ENCODE results near the gene SEZ6.

The SEZ6 gene

DNA sequence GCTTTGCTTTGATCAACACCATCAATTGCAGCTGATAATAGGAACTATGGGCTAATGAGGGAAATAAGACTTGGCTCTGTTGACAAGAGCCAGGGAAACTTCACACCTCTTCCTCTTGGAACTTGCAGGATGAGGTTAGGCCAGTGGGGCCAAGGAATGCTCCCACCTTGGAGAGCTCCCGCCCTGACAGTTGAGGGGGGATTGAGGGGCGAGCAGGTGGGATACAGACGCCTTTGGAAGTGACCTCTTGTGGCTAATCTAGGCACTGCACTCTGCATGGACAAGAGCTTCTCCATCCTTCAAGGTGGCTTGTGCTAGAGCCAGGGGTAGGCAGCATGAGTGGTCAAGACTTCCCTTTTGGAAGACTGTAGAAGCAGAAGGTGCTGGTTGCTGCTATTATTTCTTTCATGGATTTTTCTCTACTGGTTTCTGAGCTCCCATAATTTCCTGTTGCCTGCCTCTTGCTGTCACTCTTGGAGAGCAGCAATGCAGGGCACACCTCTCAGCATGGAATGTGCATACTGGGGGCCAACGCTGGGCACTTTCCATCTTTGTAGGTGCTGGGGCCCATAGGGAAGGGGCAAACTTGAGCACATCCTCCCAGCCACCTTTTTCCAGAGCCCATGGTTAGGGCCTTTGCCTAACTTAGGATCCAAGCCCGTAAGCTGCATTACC is 52.3 kb downstream of the SEZ6 start:
- peak; percentile 17 for DNase-seq (ENCODE audit: low read depth)

DNA sequence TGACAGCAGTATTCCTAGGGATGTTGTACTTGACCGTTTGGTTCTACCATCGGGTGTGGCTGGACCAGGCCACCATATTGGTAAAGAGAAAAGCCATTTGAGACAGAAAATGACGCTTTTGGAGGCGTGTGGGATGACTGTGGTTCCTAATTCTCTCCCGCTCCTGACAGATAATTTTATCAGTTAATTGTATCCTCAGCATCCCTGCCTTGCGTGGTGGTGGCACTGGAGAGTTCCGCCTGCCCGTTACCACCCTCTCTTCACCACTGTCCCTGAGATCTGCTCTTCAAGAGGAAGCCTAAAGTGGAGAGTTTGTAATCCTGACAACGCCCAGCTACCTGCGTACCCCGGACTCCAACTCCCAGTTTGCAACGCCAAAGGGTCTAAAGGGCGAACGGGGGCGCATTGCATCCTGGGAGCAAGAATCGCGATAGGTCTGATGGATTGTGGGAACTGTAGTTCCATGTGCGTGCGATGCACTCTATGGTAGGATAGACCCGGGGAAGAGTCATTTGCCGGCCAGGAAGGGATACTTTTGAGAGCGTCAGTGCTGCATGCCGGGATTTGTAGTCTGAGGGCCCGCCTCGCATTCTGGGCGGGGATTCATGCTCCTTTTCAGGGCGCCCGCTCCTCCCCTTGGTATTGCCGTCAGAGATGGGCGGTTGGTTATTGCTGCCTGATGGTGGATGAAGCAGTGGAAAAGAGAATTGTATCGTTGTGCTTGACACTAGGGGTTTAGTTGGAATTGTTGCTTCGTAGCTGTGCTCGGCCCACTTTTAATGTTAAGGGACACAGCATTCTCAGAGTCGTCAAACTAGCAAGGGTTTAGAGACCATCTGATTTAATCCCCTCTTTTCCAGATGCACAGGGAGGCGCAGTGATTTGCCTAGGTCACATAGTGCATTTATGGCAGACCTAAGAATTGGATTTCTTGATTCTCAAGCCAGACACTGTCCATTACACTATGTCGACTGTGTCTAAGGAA is 53.5 kb downstream of the SEZ6 start:
- DNase-seq (ENCODE audit: low read depth), result peak; percentile 90

DNA sequence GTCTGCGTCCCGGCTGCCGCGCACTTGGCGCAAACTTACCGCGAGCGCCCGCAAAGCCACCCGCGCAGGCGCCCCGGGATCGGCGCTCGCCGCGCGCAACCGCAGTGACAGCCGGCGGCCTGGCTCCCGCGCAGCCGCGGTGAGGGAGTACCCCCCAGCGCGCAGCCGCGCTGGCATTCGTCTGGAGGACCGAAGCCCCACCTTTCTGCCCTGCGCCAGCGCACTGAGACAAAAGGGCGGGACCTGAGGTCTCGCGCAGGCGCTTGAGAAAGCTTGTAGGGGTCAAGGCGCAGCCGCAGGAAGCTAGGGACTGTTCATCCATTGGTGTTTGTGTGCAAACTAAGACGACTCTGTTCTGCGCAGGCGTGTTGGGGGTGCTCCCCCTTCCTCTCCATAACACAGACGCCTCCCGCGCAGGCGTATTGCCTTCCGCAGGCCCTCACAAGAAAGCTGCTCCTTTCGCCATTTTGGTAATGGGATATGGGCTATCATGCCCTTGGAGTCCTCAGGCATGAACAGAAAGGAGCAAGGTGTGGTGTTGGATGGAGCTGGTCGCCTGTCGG is 54.3 kb downstream of the SEZ6 start, which contains the start of gene PHF12:
Gene PHF12 (minus strand): TSS at position 91 of the 563 bp plus-strand sequence. CDS start 558 bp downstream, outside the sequence.
- DNase-seq (ENCODE audit: low read depth), result peak; percentile 99

DNA sequence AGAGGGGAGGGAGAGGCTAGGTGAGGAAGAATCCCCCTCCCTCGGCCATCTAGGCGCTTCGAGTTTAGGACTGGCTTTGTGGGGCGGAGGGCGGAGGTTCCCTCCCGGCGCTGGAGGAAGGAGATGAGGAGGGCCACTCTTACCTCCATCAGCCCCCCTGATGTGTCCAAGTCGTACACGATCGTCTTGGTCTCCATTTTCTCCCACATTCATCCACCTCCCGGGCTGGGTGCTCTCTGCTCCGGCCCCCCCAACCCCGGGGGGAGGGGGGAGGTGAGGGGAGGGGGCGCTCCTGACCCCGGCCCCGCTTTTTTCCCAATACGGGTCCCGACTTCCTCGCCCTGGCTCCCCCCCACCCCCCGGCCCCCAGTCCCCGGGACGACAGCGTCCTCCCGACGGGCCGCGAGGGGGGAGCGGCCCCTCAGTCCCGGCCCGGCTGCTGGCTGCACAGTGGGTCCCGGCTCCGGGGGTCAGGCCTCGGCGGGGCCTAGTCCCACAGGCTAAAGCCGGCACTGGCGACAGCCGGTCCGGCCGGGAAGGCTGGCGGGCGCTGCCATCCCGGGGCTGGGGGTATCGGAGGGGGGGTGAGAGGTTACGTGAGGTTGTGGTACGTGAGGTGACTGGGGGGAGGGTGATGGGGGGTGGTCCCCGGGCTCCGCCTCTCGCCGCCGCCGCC is 54.9 kb downstream of the SEZ6 start:
- no peak for DNase-seq (ENCODE audit: low read depth)

DNA sequence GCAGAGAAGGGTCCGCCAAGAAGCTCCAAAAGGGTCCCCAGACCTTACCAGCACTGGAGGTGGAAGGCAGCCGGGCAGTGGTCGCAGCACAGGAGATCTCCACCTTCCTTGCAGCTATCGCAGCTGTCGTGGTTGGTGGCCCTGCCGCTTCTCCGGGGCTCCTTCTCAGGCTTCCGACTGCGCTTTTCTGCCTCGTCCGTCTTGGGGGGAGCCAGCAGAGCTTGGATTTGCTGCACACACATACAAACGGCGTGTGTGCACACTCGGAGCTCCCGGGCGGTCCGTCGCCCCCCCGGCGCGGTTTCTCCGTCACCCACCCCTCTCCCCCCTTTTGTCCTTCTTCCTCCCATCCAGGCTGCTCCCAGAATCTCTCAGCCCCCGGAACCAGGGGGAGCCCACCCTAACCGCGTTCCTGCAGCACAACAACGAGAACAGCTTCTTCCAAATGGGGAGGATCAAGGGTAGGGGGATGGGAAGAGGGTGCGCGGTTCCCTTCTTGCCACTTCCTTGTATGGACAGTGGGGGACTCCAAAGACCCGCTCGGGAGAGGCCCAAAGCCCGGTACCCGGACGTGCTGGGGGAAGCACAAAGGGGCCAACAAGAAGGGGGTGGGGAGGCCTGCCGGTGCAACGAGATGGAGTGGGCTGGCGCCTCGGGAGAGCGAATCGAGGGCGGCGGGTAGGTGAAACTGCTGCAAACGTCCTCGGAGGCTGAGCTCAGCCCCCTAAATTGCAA is 55.6 kb downstream of the SEZ6 start:
- peak; percentile 37 for DNase-seq (ENCODE audit: low read depth)

DNA sequence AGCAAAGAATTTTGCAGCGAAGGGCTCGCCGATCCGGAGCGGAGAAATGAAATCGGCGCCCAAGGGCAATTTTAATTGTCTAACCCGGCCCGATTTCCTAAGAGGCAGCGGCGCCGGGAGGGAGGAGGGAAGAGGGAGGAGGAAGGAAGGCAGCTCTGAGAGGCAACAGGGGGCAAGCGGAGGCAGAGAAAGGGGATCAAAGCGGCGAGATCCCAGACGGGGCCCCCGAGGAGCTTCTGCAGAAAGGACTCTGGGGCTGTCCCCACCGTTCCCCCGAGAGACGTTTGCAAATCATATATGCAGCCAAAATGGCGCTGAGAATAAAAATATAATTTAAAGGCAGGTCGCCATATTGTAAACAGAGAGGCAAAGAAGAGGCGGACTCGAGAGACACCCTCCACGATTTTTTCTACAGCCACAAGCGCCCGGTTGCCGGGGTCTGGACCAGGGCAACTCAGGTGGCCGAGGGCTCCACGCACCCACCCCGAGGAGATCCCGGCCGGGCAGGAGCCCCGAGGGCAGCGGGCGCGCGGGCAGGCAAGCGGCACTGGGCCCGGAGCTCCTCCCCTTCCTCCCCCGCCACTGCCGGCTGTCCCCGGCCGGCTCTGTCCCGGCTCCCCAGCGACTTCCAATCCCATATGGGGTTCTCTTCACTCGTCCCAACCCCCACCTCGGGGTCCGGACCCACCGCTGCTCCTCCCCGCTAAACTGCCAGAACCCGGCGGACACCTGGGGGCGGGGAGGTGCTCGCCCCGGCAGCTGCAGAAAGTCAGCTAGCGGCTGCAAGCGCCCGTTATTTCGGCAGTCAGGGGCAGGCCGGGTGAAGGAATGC is 56.4 kb downstream of the SEZ6 start:
- DNase-seq (ENCODE audit: low read depth), result peak; percentile 44

DNA sequence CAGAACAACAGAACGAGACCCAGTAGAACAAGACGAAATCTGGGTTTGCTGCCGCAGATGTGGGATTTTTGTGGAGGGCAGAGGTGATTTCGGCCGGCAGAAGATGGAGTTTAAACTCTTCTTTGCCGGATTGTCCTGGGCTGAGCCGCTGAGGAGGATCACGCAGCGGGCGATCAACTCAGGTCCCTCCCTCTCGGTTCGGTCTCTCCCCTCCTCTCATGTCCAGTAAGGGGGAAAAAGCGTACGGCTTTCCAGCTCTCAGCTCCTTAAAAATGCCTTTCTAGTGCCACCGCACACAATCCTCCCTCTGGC is 57.0 kb downstream of the SEZ6 start:
- DNase-seq (ENCODE audit: low read depth), result no peak

DNA sequence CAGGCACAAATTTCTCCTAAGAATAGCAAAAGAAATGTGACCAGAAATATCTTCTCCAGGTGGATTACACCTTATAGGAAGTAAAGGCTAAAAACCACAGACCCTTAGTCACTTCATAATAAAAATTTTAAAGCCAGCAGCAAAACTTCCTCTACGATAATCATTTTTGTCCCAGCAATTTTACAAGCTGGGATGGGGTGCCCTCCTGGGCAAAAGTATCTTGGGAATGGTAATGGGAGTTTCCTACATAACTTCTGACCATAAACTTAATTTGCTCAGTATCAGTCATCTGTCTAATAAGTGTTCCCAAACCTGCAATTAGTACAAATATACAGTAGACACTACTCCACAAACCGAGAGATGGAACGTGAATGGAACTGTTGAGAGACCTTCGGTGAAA is 57.5 kb downstream of the SEZ6 start:
- no peak for DNase-seq (ENCODE audit: low read depth)

DNA sequence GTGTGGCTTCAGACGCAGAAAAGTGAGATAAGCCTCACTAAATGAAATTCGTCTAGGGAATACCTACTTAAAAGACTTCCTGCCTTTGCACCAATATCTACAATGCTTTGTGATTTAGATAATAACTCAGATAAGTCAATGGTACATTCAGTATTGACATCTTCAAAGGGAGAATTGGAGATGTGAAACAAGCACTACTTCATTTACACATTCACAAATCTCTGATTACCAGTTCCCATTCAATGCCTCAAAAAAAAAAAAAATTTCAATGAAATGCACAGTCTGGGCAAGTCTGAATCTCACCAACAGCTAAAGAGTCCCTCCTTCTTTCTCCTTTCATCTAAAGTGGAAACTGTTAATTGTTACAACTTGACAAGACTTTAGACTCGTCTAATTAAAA is 58.2 kb downstream of the SEZ6 start:
- DNase-seq (ENCODE audit: low read depth), result no peak

DNA sequence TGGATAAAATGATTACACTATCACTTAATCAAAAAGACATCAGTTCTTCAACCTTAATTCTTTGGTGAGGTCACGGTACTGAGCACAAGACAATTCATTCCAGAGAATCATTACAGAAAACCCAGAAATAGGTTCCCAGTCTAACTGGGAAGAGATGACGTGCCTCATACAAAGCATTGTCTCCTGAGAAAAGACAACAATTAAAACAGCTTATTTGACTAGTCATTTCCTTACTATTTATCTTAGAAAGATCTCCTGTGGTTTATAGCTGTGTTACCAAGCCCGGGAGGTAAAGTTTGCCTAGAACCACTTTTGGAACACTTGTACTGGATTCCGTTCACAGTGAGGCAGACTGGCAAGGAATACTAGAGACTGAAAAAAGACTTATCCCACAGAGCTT is 59.6 kb downstream of the SEZ6 start:
- DNase-seq (ENCODE audit: low read depth), result no peak

DNA sequence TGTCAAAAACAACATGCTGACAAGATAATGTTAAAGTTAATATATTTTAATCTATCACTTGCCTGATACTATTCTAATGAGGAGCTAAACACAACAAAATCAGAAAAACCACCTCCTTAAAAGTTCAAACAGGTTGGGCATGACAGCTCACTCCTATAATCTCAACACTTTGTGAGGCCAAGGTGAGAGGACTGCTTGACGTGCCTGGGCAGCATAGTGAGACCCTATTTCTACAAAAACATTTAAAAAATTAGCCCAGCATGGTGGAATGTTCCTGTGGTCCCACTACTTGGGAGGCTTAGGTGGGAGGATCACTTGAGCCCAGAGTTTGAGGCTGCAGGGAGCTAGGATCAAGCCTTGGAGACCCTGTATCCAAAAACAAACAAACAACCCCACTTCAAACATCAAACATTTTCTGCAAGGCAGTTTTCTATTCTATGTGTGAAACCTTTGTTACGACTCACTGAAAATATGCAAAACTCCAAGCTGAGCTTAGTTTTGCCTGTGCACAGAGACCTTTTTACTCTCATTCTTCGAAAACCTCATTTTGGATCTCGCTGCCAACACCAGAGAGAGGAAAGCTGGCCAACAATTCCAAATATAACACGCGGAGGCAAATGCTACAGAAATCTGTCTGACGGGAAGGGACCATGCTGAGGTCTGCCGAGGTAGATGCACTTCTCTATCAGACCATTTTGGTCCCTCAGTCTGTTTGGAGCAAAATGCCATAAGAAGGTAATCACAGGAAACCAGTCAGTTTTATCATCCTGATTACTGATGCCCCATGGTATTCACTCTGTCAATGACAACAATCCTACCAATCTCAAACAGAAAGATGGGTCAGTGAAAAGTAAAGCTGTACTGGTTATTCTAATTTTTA is 60.7 kb downstream of the SEZ6 start:
- DNase-seq (ENCODE audit: low read depth), result no peak

DNA sequence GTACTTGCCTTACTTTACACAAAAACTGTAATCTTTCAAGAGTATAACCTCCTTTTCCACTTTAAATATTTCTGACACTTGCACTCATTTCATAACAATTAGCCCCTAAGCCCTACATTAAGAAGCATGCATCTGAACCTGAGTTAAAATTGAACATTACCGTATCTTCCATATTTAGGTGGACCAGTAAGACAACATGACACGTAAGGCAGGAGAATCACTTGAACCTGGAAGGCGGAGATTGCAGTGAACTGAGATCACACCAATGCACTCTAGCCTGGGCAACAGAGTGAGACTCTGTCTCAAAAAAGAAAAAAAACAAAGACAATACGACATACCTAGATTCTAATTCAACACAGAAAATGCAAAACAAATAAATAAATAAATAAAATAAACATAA is 61.5 kb downstream of the SEZ6 start:
- DNase-seq (ENCODE audit: low read depth), result no peak

DNA sequence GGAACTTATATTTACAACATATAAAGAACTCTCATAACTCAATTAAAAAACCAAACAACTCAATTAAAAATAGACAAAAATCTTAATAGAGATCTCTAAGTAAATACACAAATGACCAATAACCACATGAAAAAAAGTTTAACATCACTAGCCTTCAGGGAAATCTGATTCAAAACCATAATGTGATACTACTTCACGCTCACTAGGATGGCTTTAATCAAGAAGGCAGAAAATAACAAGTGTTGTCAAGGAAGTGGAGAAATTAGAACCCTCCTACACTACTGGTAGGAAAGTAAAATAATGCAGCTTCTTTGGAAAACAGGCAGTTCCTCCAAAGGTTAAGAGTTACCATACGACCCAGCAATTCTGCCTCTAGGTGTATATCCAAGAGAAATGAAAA is 62.9 kb downstream of the SEZ6 start:
- no peak for DNase-seq (ENCODE audit: low read depth)

DNA sequence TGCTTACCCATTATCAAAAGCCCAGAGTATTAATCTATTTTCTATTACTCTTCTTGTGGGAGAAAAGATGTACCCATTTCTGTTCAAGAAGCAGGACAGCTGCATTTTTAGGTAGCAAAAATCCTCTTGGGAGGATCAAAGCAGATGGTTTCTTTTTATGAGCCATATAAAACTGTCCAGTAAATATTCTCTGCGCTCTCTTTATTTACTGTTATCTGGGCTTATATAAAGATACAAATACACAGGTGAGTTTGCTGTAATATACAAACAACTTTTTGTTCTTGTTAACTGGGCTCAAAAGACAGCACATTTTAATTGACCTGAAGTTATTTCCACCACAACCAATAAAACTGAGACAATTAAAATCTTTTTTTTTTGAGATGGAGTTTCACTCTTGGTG is 64.6 kb downstream of the SEZ6 start:
- DNase-seq (ENCODE audit: low read depth), result no peak

DNA sequence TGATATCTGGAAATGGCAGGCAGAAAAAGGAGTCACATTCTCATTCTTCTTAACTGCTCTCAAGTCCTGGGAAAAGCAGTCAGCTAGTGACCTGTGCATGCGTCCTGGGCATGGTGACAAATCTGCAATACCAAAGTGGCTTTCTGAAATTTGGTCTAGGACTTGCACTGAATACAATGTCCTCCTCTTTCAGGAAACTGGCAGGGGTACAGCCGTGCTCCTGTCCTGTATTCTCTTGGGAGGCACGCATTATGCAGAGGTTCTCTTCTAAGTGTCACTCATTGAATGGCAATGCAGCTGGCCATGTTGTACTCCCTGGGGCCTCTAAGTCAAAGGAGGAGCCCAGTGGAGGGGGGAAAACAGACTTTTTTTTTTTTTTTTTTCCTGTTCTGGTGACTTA is 65.2 kb downstream of the SEZ6 start:
- DNase-seq (ENCODE audit: low read depth), result no peak

DNA sequence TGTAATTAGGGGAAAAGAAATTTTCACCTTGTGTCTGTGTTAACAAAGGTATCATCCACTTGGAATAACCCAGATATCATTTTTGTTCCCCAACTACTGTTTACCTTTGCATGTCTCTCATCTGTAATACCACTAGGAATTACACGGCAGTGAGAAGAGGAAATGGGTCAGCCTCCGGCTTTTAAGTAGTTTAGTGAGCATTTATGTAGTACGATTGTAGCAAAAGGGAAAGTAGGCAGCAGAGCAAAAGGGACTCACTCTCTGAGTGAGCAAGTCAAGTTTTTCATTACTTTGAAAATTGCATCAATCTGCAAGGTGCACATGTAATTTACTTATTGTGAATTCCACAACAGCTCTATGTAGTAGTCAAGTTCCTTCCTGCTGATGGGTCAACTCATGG is 65.7 kb downstream of the SEZ6 start:
- no peak for DNase-seq (ENCODE audit: low read depth)

DNA sequence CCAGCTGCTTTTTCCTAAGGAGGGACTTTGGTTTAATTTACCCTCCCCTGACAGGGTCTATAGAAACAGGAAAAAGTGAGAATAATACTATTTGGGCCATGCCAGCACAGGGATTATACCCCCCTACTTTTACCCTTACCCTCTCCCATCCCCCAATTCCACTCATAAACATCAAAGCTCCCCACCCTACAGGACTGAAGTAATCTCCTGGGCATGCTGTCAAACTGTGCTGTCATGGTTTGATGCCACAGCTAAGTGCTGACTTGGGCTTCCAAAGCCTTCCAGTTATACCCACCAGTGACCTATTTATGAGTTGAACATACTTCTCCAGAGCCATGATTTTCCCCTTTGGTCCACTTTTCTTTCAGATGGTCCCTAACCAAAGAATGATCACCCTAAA is 67.3 kb downstream of the SEZ6 start:
- DNase-seq (ENCODE audit: low read depth), result no peak

DNA sequence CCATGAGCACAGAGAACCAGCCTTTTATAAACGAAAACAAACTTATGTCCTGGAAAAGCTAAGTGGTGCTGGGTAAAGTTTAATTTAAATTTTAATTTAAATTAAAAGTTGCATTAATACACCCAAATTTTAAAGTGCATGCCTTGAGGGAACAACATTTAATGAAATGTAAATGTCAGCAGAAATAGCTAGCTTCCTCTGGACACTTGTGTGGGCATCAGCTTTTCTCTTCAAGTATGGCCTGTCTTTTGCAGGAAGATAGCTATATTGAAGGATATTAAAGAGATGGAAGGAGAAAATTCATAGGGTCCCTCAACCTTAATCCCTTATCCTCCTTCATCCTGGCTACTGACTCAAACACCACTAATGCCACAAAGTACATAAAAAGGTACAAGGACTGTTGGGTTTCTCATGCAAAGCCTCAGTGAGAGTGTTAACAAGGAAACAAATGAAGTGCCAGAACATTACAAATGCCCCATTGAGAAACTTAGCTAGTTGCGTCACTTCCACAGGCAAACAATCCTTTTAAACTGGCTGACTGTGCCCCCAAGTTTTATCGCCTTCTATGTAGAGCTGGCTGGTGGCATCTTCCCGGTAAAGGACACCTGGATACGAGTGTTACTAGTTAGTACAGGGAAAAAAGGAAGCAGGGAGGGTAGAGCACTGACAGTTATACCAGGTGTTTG is 68.6 kb downstream of the SEZ6 start:
- DNase-seq (ENCODE audit: low read depth), result no peak

DNA sequence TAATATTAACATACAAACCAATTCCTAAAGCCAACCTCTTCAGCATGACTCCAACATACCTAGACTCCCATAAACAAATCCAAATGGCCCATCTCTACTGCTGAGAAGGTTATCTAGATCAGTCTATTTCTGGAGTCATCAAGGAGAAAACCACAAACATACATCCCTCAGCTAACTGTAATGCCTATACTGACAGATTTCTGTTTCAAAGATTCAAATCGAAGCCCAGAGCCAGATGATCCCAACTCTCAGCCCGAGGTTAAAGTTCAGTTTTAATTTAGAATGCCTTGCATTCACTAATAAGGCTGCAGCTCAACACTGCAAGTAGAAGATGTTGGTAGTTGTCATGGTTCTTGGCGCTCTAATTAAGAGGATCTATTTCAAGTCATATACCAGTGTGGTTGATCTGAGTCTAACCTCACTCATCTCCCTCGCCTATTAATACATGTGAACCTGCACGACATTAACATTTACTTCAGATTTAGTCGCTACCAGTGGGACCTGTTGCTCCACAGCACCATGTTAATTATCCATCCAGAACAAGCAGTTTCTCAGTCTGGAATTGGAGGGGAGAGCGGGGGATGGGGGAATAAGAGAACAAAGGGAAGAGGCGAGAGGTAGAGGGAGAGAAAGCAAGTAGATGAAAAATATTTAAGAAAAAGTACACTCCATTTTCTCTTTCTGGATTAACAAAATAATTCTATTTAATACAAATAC is 69.9 kb downstream of the SEZ6 start:
- no peak for DNase-seq (ENCODE audit: low read depth)
